HG02623 (cell line): ENCODE measurements around the gene SEC11A.
"Not testable (repeated sequence)": the region's sequence is repeated elsewhere in the genome, so short reads cannot be mapped to it uniquely, and the experiment has no call there.

Experiments
- ATAC-seq: cut with Tn5 transposase; IDR thresholded peaks from one replicate; pipeline ENCODE4 v1.9.1; 2021; ENCODE audit warnings: moderate library complexity; ENCODE audit not compliant: unreplicated experiment

The SEC11A gene

DNA sequence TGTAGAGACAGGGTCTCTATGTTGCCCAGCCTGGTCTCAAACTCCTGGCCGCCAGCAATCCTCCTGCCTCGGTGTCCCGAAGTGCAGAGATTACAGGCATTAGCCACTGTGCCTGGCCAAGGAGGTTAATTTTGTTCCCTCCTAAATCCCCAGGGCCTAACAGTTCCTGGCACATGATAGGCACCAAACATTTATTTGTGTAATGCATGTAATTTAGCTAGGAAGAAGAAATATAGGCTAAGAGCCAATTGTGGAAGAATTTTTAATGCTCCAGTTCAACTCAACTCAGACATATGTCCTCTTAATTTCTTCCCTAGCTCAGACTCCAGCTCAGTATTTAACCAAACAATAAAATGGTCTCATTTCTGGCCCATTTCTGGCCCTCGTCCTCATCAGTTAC lies 24.8 kb upstream of the SEC11A start:
- ATAC-seq = no peak

DNA sequence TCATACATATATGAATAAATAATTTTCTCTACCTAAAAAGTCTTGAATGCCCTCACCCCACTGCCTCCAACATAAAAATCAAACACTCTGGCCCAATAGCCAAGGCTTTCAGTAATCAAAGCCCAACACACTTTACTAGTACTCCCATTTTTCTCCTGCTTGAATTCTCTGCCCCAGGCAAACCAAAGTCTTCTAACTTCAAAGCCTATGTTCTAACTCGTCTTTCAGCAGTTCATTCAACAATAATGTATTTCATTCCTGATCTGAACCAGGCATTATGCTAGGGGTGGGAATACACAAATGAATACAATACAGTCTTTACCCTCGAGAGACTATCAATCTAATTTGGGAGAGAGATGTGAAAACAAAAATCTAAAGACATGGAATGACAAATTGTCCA lies 21.1 kb upstream of the SEC11A start:
- ATAC-seq = no peak

- peak; percentile 49 for ATAC-seq
Measured at GRCh38 chr15:84736375-84736774, 20.4 kb upstream of the SEC11A start.

- ATAC-seq = peak; percentile 29
Measured at GRCh38 chr15:84735480-84736061, 19.6 kb upstream of the SEC11A start.

- ATAC-seq = peak; percentile 65
Measured at GRCh38 chr15:84734794-84735479, 19.0 kb upstream of the SEC11A start.

DNA sequence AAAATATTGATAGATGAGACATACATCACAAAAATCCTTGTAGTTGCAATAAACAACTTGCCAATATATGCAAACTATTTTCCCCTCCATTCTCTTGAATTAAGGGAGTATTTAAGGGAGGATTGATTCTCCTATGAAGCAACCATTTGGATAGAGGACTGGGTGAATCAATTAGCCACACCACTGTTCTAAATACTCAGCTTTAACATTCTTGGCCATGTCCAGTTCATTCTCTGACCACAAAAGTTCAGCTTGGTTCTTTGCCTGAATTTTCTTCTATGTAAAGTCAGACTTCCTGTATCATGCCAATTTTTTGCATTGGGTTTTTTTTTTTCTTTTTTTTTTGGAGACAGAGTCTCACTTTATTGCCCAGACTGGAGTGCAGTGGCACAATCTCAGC lies 15.8 kb upstream of the SEC11A start:
- ATAC-seq = no peak

- no peak for ATAC-seq
Measured at GRCh38 chr15:84727429-84727828, 11.5 kb upstream of the SEC11A start.

GRCh38 chr15:84725001-84725491 lies 9.1 kb upstream of the SEC11A start:
- no peak for ATAC-seq

GRCh38 chr15:84722628-84723027 lies 6.7 kb upstream of the SEC11A start:
- no peak for ATAC-seq

DNA sequence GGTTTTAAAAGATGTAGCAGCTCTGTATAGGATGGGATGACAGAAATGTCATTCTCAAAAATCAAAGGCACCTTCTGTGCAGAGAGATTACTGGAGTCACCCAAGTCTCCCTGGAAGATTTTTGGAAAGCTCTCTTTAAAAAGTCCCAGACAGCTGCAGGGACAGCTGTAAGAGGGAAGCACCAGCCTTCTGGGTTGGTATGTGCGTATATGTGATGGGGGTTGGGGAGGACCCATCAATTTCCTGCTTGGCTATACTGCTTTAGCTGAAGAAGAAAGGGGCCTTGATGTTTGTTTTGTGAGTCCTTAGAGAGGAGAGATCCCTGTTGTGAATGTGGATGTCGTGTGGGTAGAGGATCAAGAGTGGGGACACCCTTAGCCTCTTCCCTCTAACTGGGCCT lies 5.4 kb upstream of the SEC11A start:
- no peak for ATAC-seq

GRCh38 chr15:84715441-84716035 lies 401 bp downstream of the SEC11A start:
- no peak for ATAC-seq

DNA sequence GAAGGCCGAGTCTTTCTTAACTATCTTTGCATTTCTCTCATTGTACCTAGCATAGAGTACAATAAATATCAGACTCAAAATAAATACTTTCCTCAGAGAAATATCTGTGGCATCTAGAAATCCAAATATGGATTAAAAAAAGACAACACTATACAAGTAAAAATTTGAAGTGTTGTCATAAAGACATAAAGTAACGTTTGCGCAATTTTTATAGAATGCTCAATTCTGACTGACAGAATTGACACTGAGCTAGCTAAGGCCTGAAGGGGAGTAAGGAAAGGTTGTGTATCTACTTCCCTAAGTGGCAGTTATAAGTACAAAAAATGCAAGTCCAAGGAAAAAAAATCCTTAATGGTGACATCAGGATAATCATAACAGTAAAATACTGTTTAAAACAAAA lies 1.1 kb downstream of the SEC11A start:
- ATAC-seq = no peak

DNA sequence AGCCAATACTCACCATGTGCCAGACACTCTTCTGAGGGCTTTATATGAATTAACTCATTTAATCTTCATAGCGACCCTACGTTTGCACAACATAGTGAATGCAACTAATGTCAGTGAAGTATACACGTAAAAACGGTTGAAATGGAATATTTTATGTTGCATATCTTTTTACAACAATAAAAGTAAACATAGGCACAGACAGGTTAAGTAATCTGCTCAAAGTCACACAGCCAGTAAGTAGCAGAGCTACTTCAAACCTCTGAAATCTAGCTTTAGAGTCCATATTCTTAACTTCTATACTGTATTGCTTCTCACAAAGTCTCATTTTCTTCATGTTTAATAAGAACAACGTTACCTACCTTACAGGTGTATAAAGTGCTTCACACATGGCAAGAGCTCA lies 1.6 kb downstream of the SEC11A start:
- ATAC-seq = no peak

- ATAC-seq = no peak
Measured at GRCh38 chr15:84703808-84704207, 12.1 kb downstream of the SEC11A start.

DNA sequence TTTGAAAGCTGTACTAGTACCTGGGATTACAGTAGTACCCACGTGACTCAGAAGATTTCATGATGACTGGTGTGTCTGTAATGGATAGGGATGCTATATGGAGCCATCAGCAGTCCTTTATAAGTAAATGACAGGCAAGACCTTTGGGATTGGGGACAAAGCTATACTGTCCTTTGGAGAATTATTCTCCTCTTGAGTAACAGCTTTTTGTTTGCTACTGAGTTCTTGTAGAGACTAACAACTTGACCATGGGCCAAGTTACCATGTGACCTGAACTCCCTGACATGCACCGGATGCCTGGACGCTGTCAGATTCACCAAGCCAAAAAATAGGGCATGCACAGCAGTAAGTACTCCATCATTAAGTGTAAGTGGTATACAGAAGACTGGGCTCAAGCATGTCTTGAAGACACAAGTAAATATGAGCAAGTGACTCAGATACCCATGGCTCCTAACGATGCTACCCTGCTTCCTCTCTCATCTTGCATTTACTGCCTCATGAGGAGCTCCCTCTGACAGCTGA lies 12.9 kb downstream of the SEC11A start:
- no peak for ATAC-seq

DNA sequence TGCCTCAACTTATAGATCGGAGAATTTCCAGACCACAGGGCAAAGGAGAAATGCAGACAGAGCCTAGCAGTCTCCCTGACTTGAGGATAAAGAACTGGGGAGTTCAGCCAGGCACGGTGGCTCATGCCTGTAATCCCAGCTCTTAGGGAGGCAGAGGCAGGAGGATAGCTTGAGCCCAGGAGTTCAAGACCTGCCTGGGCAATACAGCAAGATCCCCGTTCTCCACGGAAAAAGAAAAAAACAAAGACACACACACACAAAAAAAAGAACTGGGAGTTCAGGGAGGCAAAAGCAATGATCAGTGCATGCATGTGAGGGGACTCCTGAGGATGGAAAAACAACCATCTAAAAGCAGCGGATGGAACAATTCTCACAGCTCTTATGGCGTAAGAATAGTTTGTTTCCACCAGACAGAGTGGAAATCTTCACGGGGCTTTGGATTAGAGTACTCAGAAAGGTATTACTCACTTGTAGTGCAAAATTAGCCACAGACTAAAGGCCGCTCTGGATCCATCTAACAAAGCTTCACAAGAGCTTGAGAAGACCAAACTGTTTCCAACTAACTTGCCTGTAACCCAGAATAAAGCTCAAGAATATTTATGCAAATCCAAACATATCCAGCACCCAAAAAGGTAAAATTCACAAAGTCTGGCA lies 16.3 kb downstream of the SEC11A start:
- ATAC-seq = no peak

- ATAC-seq = no peak
Measured at GRCh38 chr15:84697236-84697990, 18.5 kb downstream of the SEC11A start.

DNA sequence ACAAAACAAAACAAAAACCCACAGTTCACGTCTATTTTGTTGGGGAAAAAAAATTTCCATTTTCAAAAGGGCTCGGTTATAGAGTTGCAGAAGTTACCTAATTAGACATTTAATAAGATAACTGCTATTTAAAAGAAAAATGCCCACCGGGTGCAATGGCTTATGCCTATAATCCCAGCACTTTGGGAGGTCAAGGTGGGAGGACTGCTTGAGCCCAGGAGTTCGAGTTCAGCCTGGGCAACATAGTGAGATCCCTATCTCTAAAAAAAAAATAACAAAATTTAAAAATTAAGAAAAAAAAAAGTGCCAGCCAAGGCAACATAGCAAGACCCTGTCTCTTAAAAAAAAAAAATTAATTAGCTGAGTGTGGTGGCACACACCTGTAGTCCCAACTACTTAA lies 19.2 kb downstream of the SEC11A start:
- no peak for ATAC-seq

- no peak for ATAC-seq
Measured at GRCh38 chr15:84690342-84690741, 25.6 kb downstream of the SEC11A start.

GRCh38 chr15:84689858-84690257 lies 26.1 kb downstream of the SEC11A start:
- ATAC-seq = no peak

DNA sequence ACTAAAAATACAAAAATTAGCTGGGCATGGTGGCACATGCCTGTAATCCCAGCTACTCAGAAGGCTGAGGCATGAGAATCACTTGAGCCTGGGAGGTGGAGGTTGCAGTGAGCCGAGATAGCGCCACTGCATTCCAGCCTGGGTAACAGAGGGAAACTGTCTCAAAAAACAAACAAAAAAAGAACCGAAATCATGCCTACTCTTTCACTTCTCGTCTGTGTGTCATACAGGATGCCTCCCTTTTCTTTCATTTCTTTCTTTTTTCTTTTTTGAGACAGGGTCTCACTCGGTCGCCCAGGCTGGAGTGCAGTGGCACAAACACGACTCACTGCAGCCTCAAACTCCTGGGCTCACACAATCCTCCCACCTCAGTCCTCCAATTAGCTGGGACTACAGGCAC lies 29.5 kb downstream of the SEC11A start:
- not testable (repeated sequence) for ATAC-seq
